HG03045 (cell line): ENCODE results near the gene PCDHGA10.
"Not testable (repeated sequence)": the region's sequence is repeated elsewhere in the genome, so short reads cannot be mapped to it uniquely, and the experiment has no call there.

Experiments
- ATAC-seq: cut with Tn5 transposase; IDR thresholded peaks from one replicate; pipeline ENCODE4 v1.9.1; 2021; ENCODE audit warnings: mild to moderate bottlenecking, moderate library complexity; ENCODE audit not compliant: unreplicated experiment

Gene PCDHGA10

DNA sequence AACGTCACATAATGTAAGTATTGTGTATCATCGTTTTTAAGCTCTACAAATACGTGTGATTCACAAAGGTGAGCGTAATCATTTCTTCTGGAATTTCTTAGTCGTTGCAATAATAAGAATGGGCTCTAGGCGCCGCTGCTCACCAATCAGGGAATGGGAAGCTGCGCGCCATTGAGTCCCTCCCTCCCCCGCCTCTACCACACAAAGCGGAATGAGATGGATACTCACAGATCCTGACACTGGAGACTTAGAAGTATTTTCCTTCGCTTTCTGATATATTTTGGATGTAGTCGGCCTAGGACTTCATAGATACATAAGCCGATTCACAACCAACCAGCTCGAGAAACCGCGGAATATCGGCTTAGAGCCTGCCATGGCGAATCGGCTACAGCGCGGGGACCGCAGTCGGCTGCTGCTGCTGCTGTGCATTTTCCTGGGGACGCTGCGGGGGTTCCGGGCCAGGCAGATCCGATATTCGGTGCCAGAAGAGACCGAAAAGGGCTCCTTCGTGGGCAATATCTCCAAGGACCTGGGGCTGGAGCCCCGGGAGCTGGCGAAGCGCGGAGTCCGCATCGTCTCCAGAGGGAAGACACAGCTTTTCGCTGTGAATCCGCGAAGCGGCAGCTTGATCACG, 8.2 kb downstream of the PCDHGA10 start, which contains the start of gene PCDHGA11:
Gene PCDHGA11 (plus strand): TSS at position 197 of the 634 bp plus-strand sequence. CDS start 177 bp downstream, at position 374.
- ATAC-seq: peak; percentile 39

DNA sequence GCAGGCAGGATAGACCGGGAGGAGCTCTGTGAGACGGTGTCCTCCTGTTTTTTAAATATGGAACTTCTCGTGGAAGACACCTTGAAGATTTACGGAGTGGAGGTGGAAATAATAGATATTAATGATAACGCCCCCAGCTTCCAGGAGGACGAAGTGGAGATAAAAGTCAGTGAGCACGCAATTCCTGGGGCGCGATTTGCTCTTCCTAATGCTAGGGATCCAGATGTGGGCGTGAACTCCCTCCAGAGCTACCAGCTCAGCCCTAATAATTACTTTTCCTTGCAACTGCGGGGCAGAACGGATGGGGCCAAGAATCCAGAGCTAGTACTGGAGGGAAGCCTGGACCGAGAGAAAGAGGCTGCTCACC, 8.7 kb downstream of the PCDHGA10 start:
- no peak for ATAC-seq

DNA sequence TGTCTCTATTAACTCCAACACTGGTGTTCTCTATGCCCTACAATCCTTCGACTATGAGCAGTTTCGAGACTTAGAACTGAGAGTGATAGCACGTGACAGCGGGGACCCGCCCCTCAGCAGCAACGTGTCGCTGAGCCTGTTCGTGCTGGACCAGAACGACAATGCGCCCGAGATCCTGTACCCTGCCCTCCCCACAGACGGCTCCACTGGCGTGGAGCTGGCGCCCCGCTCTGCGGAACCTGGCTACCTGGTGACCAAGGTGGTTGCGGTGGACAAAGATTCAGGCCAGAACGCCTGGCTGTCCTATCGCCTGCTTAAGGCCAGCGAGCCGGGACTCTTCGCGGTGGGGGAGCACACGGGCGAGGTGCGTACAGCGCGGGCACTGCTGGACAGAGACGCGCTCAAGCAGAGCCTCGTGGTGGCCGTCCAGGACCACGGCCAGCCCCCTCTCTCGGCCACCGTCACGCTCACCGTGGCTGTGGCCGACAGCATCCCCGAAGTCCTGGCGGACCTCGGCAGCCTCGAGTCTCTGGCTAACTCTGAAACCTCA, 10.0 kb downstream of the PCDHGA10 start:
- ATAC-seq: no peak

DNA sequence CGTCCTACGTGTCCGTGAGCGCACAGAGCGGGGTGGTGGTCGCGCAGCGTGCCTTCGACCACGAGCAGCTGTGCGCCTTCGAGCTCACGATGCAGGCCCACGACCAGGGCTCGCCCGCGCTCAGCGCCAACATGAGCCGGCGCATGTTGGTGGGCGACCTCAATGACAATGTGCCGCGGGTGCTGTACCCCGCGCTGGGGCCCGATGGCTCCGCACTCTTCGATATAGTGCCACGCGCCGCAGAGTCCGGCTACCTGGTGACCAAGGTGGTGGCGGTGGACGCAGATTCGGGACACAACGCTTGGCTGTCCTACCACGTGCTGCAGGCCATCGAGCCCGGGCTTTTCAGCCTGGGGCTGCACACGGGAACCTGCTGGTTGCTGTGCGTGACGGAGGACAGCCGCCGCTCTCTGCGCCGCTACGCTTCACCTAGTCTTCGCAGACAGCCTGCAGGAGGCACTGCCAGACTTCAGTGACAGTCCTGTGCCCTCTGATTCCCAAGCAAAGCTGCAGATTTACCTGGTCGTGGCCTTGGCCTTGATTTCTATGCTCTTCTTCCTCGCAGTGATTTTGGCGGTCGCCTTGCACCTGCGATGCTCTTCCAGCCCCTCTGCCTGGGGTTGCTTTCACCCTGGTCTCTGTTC, 15.1 kb downstream of the PCDHGA10 start:
- ATAC-seq: no peak

DNA sequence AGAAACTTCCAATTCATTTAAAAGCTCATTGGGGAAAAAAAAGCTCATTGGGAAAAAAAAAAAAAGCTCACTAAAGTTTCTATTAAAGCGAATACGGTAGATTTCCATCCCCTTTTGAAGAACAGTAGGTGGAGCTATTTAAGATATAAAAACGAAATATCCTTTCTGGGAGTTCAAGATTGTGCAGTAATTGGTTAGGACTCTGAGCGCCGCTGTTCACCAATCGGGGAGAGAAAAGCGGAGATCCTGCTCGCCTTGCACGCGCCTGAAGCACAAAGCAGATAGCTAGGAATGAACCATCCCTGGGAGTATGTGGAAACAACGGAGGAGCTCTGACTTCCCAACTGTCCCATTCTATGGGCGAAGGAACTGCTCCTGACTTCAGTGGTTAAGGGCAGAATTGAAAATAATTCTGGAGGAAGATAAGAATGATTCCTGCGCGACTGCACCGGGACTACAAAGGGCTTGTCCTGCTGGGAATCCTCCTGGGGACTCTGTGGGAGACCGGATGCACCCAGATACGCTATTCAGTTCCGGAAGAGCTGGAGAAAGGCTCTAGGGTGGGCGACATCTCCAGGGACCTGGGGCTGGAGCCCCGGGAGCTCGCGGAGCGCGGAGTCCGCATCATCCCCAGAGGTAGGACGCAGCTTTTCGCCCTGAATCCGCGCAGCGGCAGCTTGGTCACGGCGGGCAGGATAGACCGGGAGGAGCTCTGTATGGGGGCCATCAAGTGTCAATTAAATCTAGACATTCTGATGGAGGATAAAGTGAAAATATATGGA, 17.7 kb downstream of the PCDHGA10 start, which contains the start of gene PCDHGA12:
Gene PCDHGA12 (plus strand): TSS at position 176 of the 782 bp plus-strand sequence. CDS start 253 bp downstream, at position 429.
- ATAC-seq: peak; percentile 73

DNA sequence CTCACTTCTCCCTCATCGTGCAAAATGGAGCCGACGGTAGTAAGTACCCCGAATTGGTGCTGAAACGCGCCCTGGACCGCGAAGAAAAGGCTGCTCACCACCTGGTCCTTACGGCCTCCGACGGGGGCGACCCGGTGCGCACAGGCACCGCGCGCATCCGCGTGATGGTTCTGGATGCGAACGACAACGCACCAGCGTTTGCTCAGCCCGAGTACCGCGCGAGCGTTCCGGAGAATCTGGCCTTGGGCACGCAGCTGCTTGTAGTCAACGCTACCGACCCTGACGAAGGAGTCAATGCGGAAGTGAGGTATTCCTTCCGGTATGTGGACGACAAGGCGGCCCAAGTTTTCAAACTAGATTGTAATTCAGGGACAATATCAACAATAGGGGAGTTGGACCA, 18.5 kb downstream of the PCDHGA10 start:
- no peak for ATAC-seq

DNA sequence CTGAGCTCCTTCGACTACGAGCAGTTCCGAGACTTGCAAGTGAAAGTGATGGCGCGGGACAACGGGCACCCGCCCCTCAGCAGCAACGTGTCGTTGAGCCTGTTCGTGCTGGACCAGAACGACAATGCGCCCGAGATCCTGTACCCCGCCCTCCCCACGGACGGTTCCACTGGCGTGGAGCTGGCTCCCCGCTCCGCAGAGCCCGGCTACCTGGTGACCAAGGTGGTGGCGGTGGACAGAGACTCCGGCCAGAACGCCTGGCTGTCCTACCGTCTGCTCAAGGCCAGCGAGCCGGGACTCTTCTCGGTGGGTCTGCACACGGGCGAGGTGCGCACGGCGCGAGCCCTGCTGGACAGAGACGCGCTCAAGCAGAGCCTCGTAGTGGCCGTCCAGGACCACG, 19.5 kb downstream of the PCDHGA10 start:
- ATAC-seq: not testable (repeated sequence)

DNA sequence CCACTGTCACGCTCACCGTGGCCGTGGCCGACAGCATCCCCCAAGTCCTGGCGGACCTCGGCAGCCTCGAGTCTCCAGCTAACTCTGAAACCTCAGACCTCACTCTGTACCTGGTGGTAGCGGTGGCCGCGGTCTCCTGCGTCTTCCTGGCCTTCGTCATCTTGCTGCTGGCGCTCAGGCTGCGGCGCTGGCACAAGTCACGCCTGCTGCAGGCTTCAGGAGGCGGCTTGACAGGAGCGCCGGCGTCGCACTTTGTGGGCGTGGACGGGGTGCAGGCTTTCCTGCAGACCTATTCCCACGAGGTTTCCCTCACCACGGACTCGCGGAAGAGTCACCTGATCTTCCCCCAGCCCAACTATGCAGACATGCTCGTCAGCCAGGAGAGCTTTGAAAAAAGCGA, 19.9 kb downstream of the PCDHGA10 start:
- ATAC-seq: not testable (repeated sequence)

DNA sequence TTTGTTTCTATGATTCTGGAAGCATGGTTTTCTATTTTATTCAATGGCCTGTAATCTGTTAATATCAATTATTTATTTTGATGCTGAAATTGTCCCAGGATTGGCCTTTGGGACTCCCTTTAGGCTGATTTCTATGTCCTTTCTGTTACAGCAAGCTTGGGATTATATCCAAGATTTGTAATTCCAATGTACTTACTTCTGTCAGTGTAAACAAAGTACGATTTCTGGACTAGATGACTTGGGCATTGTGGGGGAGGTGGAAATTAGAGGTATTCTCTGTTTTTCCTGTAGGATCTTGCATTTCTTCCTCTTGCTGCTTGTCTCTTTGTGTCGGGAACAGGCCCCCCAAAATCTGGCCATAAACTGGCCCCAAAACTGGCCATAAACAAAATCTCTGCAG, 21.2 kb downstream of the PCDHGA10 start:
- no peak for ATAC-seq

DNA sequence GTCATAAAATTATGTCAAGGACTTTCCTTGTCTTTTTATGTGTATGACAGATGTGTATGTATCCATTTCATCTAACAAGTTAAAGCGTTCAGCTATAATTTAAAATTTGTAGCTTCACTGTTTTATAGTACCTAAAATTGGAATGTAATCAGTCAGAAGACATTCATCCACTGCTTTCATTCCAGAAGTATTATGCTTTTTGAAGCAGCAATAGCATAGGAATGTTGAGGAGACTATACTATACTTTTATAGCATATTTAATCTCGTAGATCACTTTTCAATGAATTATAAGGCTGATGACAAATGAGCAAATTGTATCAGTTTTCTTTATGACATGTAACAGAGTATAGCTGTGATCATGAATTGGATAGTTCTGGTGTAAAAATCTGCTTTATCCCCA, 24.4 kb downstream of the PCDHGA10 start:
- ATAC-seq: no peak

DNA sequence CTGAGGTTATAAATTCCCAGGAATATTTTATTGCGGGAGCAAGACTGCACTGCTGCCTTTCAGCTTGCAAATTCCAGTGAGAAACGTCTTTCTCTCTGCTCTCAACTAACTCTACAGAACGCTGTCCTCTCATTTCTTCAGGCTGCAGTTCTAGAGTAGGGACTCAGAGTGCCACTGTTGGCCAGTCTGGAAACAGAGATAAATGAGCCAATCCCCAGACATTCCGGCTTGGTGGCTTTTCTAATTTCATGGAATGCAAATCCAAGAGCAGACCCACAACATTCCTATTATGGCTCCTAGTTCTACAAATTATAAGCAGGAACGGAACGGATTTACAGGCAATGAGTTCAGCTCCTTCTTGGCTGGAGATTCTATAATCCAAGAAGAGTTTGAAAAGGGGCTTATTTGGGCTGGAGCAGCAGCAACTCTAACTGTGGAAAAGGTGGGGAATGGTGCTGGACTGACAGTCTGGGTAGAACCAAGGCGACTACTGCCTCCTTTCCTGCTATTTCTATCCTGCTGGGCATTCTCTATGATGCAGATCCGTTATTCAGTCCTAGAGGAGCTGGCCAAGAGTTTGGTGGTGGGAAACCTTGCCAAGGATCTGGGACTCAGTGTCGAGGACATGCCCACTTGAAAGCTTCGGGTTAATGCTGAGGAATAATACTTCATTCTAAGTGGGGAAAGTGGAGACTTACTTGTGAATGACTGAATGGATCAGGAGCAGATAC, 26.8 kb downstream of the PCDHGA10 start:
- no peak for ATAC-seq

DNA sequence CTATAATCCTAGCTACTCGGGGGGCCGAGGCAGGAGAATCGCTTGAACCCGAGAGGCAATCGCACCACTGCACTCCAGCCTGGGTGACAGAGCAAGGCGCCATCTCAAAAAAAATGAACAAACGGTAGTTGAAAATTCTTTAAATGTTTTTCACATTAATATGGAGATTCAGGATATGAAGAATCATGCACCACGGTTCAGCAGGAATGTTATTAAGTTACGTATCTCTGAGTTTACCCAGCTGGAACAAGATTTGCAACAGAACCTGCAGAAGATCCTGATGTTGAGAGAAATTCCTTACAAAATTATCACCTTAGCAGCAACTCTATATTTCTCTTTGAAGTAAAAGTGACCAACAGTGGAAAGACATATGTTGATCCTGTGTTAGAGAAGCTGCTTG, 27.6 kb downstream of the PCDHGA10 start:
- no peak for ATAC-seq

DNA sequence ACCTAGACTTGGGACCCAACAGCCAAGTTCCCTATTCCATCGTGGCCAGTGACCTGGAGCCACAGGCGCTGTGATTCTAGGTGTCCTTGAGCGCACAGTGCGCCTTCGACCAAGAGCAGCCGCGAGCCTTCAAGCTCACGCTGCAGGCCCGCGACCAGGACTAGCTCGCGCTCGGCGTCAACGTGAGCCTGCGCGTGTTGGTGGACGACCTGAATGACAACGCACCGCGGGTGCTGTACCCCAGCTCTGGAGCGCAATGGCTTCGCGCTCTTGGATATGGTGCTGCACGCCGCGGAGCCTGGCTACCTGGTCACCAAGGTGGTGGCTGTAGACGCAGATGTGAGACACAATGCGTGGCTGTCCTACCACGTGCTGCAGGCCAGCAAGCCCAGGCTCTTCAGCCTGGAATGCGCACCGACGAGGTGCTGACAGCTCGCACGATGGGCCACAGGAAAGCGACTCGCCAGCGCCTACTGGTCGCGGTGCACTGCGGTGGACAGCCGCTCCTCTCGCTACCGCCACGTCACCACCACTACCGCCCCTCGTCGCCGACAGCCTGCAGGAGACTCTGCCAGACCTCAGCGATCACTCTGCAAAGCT, 28.9 kb downstream of the PCDHGA10 start:
- no peak for ATAC-seq

DNA sequence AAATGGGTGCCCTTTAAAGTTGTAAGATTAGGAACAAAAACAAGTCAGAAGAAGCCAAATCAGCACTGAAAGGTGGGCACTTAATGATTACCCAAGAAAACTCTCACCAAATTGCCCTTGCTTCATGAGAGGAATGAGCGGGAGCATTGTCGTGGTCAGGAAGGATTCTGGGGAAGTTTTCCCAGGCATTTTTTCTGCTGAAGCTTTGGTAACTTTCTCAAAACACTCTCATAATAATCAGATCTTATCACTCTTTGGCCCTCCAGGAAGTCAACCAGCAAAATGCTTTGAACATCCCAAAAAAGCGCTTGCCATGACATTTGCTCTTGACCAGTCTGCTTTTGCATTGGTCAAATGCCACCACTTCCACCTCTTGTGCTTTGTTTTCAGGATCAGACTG, 52.6 kb downstream of the PCDHGA10 start:
- ATAC-seq: no peak
